ENCODE results near the gene SH3PXD2A. TPM values are rescaled to one million over a fixed set of nuclear protein-coding genes. Genes with fewer than 3 reads are reported as not detected.
A peak's percentile ranks its signal among the peaks of the same experiment; 100 is the strongest.

Gene SH3PXD2A
- total and polyA plus RNA-seq, 9 of the 15 experiments (the other 6 are each of a cell fraction or from before 2014, with no cell fraction given) = 0.41 to 9.3 (median 2.5) TPM

DNA sequence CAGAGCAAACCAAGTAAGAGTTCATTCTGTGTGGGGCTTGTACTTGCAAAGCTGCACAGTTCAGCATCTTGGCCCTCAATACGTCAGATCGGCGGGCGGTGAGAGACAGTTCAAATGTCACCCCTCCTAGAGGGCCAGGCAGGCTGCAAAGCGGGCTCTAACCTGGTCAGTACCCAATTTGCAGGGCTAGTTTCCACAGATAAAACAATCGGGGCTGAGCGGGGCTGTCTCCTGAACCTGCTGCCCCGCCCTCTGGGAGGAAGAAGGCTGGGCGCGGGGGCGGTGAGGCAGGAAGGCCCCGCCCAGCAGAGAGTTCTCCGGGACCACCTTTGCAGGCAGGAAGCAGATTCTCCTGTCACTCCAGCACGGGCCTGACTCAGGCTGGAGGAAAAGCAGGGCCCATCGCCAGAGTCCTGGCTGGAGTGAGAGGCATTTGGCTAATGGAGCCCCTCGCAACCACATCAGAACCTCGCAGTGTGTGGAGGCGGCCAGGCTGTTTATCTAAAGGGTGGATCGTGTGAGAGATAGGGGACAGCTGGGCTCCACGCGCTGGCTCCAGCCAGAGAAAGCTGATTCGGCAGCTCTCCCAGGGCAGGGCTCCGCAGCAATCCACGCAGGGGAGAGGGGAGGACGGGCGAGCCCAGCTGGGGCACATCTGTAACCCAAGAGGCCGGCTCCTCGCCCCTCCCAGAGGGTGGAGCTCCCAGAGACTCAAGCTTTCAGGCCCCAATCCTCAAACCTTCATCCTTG lies 83.1 kb downstream of the SH3PXD2A start (continued):
- TF ChIP-seq, protein P1, sequence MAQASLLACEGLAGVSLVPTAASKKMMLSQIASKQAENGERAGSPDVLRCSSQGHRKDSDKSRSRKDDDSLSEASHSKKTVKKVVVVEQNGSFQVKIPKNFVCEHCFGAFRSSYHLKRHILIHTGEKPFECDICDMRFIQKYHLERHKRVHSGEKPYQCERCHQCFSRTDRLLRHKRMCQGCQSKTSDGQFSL (CRISPR knock-in tag; IDR thresholded peaks at IDR 0.05) = no peak
- TF ChIP-seq, protein P1 (tag; IDR thresholded peaks at IDR 0.05) = no peak
- TF ChIP-seq, protein P2, sequence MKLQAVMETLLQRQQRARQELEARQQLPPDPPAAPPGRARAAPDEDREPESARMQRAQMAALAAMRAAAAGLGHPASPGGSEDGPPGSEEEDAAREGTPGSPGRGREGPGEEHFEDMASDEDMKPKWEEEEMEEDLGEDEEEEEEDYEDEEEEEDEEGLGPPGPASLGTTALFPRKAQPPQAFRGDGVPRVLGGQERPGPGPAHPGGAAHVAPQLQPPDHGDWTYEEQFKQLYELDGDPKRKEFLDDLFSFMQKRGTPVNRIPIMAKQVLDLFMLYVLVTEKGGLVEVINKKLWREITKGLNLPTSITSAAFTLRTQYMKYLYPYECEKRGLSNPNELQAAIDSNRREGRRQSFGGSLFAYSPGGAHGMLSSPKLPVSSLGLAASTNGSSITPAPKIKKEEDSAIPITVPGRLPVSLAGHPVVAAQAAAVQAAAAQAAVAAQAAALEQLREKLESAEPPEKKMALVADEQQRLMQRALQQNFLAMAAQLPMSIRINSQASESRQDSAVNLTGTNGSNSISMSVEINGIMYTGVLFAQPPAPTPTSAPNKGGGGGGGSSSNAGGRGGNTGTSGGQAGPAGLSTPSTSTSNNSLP (IDR thresholded peaks at IDR 0.05; ENCODE audit: borderline replicate concordance, low read depth, low read length) = no peak
- TF ChIP-seq KAT7 (CRISPR knock-in tag; IDR thresholded peaks at IDR 0.05; ENCODE audit: borderline replicate concordance) = no peak
- no peak for TF ChIP-seq NEUROD1 (IDR thresholded peaks at IDR 0.05; ENCODE audit: borderline replicate concordance, low read depth, low read length, partially characterized antibody)
- no peak for TF ChIP-seq ZNF224 (CRISPR knock-in tag; IDR thresholded peaks at IDR 0.05)
- no peak for TF ChIP-seq NR2C1 (IDR thresholded peaks at IDR 0.05)
- no peak for TF ChIP-seq NR2C1 (tag; IDR thresholded peaks at IDR 0.05)
- TF ChIP-seq, protein P3, sequence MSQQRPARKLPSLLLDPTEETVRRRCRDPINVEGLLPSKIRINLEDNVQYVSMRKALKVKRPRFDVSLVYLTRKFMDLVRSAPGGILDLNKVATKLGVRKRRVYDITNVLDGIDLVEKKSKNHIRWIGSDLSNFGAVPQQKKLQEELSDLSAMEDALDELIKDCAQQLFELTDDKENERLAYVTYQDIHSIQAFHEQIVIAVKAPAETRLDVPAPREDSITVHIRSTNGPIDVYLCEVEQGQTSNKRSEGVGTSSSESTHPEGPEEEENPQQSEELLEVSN (IDR thresholded peaks at IDR 0.05; ENCODE audit: borderline replicate concordance in 1 of 2, extremely low read depth in 1 of 2, insufficient read depth in 1 of 2, insufficient read length in 1 of 2, low read depth in 1 of 2, low read length in 1 of 2, poor library complexity in 1 of 2, severe bottlenecking in 1 of 2) = peak; percentile 16 to 21
- no peak for TF ChIP-seq KHSRP (IDR thresholded peaks at IDR 0.05)
- TF ChIP-seq TEAD2 (tag; IDR thresholded peaks at IDR 0.05) = no peak
- TF ChIP-seq HMG20B (CRISPR knock-in tag; IDR thresholded peaks at IDR 0.05) = no peak
- TF ChIP-seq ZNF507 (tag; conservative IDR thresholded peaks at IDR 0.05) = no peak
- TF ChIP-seq ZNF583 (CRISPR knock-in tag; IDR thresholded peaks at IDR 0.05) = no peak
- TF ChIP-seq DIDO1 (tag; IDR thresholded peaks at IDR 0.05; ENCODE audit: low read depth) = no peak
- TF ChIP-seq, protein P4, sequence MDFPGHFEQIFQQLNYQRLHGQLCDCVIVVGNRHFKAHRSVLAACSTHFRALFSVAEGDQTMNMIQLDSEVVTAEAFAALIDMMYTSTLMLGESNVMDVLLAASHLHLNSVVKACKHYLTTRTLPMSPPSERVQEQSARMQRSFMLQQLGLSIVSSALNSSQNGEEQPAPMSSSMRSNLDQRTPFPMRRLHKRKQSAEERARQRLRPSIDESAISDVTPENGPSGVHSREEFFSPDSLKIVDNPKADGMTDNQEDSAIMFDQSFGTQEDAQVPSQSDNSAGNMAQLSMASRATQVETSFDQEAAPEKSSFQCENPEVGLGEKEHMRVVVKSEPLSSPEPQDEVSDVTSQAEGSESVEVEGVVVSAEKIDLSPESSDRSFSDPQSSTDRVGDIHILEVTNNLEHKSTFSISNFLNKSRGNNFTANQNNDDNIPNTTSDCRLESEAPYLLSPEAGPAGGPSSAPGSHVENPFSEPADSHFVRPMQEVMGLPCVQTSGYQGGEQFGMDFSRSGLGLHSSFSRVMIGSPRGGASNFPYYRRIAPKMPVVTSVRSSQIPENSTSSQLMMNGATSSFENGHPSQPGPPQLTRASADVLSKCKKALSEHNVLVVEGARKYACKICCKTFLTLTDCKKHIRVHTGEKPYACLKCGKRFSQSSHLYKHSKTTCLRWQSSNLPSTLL (IDR thresholded peaks at IDR 0.05) = no peak
- peak; percentile 90 for TF ChIP-seq L3MBTL2 (IDR thresholded peaks at IDR 0.05)
- no peak for TF ChIP-seq TFAM (CRISPR knock-in tag; conservative IDR thresholded peaks at IDR 0.05)
- no peak for TF ChIP-seq SNRNP70 (optimal IDR thresholded peaks at IDR 0.05; ENCODE audit: low read depth, low read length)
- no peak for TF ChIP-seq ETV1 (tag; conservative IDR thresholded peaks at IDR 0.05; ENCODE audit: low read depth)
- TF ChIP-seq ZNF584 (CRISPR knock-in tag; IDR thresholded peaks at IDR 0.05; ENCODE audit: low read depth) = no peak
- TF ChIP-seq CHCHD3 (CRISPR knock-in tag; IDR thresholded peaks at IDR 0.05) = no peak

All from K562 (cell line).